Measurements from ENCODE around the gene SLC6A6.
"Not testable (repeated sequence)": the region's sequence is repeated elsewhere in the genome, so short reads cannot be mapped to it uniquely, and the experiment has no call there.

SLC6A6 gene

DNA sequence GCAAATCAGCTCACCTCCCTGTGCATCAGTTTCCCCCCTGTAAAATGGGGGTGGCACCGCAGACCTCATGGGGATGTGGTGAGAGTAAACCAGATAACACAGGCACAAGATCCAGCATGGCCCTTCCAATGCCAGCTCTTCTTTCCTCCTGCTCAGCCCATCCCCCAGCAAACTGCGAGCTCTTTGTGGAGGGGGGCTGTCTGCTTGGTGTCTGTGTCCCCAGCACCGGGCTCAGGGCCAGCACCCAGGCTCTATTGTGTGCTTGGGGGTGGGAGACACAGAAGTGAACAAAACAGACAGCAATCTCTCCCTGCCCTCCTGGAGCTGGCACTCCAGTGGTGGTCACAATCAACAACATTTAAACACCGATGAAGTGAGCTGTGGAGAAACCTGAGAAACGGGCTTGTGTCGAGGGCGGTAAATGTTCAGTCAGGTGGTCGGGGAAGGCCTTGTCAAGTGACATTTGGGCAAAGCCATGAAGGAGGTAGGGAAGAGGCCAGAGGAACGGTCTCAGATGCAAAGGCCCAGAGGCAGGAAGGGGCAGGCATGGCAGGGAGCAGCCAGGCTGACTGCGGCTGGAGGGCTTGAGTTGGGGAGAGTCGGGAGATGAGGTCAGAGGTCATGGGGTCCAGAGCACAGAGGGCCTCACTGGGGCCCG lies 109.3 kb downstream of the SLC6A6 start:
- DNase-seq = no peak

DNA sequence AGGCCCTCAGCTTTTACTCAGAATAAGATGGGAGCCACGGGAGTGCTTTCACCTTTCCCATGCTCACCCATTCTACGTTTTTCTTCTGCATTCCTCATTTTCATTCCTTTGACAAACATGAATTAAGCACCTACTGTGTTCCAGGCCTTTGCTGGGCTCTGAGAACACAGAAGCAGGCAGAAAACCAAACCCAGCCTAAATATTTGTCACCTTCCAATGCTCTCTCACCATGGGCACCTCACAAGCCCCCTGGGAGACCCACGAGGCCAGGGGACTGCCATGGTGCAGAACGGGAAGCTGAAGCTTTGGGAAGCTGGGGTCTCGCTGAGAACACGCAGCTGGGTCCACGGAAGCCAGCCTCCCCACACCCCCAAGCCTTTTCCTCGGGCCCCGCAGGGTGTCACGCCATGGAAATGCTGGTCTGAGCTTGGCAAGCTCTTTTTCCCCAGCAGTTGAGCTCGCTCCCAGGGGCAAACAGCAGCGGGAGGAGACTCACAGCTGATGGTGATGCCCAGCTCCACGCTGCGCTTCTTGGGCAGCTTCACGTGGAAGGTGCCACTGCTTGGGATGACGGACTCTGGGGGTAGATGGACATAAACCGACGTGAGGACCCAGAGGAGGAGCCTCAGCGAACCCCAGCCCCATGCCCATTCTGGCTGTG lies 110.0 kb downstream of the SLC6A6 start:
- DNase-seq = no peak

DNA sequence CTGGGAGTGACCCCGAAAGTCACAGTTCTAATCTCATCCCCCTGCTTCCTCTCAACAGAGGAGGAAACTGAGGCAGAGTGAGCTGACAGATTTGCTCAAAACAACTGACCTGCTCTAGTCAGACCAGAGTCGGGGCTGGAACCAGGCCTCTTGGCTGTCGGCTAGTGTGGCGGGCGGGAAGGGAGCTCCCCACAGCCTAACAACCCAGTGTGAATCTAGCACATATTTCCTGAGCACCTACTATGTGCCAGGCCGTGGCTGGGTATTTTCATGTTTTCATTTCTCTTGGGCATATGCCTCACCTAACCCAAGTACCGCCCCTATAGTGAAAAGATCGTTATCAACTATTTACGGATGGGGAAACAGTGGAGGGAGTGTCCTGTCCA lies 110.5 kb downstream of the SLC6A6 start:
- no peak for DNase-seq

DNA sequence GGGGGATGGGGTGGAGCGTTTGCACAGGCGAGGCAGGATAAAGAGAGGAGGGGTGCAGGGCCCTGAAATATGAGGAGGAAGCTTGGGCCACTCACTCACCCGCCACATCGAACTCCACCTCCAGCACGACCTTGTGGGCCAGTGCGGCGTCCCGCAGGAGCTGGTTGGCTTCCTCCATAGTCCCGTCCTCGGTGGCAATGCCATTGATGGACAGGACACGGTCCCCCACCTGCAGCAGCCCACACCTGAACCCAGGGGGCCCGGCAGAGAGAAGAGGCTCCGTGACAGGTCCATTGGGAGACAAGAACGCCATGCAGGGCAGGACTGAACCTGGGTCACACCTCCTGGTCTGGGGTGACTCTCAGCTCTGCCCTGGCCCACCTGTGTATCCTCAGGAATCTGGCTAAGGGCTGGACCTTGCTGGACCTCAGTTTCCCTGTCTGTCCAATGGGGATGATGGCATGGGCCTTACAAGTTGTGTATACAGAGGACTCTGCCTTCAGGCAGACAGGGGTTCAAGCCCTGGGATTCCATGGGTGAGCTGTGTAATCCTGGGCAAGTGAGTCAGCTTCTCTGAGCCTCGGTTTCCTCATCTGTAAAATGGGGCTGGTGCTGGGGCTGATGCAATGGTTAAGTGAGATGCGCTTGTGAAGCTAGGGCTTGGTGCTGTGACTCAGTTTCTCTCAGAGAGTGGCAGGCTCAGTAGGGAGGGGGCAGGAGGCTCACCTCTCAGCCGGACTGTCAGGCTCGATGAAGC lies 111.3 kb downstream of the SLC6A6 start:
- no peak for DNase-seq

DNA sequence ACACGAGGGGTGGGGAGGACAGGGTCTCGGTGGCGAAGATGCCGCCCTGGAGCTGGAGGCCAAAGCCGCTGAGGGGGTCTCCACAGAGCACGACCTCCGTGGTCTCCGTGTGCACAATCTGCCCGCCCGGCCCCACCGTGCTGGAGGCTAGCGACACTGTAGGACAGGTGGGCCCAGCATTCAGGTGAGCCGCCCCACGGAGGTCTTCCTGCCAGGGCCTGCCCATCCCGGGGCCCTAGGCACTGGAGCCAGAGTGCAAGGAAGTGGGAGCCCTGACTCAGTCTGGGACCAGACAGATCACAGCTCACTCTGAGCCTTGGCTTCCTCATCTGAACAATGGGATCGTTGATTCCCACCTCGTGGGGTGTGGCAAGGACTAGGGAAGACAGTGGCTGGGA lies 111.9 kb downstream of the SLC6A6 start:
- no peak for DNase-seq

DNA sequence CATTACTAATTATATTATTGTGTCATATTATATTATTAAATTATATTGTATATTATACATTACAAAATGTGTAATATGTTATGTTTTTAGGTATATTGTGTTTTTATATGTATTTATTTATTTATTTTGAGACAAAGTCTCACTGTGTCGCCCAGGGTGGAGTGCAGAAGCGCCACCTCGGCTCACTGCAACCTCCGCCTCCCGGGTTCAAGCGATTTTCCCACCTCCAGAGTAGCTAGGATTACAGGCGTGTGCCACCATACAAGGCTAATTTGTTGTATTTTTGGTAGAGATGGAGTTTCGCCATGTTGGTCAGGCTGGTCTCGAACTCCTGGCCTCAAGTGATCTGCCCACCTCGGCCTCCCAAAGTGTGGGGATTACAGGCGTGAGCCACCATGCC lies 113.1 kb downstream of the SLC6A6 start:
- not testable (repeated sequence) for DNase-seq

DNA sequence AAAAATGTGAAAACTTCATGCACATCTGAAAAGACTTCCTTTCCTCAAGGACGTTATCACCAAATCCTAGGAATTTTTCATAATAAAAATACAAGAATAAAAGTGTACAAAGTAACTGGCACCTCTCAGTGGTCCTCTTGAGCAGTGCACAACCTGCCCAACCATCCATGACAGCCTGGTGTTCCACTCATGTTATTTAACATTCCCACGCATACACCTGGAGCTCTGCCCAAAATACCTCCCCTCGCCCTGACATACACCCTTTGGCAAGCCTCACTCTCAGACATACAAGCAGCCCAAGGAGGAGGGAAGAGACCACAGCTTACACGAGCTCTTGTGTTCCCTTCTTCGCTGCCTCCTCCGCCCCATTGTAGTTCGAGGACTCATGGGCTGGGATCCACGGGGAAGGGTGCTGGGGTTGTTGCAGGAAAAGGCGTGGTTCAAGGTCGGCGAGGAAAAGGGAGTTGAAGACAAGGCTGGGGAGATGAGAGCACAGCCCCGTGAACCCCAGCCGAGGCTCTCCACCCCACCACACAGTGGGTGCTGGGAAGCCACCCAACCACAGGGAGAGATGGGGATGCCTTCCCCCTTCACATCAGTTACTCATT lies 114.4 kb downstream of the SLC6A6 start:
- DNase-seq = no peak

DNA sequence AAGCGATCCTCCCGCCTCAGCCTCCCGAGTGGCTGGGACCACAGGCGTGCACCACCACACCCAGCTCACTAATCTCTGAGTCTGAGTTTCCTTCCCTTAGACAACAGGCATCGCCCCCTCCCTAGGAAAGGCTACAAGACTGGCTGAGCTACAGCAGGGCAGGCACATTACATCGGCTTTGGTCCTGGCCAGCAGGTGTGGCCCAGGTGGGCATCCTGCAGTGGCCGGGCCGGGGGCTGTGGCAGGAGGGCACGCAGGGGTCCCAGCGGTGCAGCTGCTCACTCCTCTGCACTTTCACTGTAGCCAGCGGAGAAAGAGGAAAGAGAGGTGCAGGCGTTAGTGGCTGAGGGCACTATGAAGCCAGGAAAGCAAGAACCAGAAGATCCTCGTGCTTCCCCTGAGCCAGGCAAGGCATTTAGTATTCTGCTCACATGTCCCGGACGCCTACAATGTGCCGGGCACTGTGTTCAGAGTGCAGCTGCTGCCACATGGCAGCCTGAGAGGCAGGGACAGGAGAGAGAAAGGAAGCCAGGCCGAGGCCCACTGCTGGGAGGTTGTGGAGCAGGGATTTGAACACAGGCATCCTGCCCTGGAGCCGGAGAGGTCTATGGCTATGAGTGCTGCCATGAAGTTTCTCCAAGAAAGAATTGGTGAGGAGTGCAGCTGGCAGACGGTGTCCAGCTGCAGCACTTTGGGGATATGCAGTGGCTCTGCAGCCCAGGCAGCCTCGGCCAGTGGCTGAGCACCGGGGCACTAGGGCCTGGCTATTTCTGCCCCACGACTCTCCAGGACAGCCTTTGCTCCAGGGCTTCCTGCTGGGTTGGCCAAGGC lies 115.4 kb downstream of the SLC6A6 start:
- DNase-seq = no peak

DNA sequence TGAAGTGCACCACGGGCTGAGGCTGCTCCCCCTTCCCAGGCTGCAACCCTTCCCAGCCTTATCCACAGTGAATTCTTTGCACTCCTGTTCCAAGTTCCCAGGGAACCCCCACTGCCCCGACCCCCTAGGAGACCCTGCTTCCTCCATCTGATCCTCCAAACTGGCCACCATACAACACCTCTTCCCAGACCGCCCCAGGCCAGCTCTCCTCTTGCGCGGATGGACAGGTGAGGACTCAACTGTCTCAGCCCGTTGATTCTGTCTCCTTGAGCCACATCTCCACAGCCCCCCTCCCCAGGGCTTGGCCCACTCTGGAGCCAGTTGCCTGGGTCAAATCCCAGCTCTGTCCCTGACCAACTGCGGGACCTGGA lies 116.0 kb downstream of the SLC6A6 start:
- no peak for DNase-seq

DNA sequence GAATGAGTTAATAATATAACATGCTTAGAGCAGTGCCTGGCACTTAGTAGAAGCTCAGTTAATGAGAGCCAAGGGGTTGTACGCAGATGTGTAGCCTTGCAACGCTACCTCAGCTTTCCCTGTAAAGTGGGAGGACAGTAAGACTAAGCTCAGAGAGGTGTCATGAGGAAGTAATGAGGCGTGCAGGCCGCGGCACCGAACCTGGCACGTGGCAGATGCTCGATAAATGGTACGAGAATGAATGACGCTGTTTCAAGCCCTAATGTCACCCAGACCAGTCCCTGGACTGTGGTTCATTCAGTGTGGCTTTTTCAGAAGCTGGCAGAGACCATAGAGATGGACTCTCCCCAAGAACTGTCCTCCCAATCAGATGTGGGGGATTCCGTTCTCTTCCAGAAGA lies 116.5 kb downstream of the SLC6A6 start:
- DNase-seq = no peak

DNA sequence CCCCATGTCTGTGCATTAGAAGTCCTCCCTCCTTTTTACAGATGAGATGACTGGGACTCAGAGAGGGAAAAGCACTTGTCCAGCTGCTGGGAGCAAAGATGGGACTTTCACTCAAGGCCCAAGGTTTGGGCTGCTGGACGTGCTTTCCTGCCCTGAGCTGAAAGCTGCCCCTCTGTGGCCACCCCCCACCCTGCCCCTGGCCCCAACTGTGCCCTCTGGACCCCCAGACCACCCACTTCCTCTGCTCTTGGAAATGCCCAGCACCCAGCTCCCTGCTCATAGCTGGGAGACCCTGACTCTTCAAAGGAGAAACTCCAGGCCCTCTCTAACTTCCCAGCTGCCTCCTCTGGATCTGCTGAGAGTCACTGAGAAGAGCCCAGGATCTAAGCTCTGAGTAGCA lies 117.0 kb downstream of the SLC6A6 start:
- no peak for DNase-seq

DNA sequence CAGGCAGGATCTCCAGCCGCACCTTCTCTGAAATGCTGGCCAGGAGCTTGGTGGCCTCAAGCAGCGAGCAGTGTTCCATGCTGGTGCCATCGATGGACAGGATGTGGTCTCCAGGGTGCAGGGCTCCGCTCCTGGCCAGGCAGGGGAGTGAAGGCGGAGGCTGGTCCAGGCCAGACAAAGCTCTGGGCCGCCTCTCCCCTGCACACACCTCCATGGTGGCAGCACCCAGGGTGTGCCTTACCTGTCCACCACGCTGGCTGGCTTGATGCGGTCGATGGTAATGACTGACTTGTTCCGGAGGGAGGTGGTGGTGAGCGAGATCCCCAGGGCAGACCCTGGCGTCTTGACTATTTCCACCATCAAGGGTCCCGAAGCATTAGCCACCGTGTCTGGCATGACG lies 117.7 kb downstream of the SLC6A6 start:
- no peak for DNase-seq

DNA sequence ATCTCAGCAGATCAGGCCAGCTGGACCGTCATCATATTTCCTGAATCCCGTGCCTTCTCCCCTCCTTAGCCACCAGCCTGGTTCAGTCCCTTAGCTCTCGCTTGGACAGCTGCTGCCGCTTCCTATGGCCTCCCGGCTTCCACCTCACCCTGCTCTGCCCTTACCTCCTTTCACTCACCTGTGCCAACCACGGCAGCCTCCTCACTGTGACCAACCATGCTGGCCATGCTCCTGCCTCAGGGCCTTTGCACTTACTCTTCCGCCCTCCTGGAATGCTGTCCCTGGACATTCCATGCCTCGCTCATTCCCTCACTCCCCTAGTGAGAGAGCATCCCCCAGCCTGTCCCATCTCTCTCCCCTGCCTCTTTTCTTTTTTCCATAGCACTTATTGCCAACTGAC lies 118.6 kb downstream of the SLC6A6 start:
- DNase-seq = no peak

DNA sequence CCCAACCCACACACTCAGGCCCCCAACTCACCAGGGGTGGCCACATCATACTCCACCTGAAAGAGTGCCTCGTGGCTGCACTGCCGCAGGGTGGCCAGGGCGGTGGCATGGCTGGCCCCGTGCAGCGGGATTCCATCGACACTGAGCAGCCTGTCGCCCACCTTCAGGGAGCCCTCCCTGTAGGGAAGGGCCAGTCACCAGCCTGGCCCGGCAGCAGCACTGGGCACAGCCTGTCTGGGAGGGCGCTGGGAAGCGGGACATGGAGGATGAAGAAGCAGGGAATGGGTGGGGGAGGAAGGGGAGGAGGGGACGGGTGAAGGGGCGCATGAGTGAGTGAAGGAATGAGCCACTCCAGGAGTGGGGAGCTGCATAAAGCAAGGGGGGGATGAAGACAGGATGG lies 119.2 kb downstream of the SLC6A6 start:
- no peak for DNase-seq

DNA sequence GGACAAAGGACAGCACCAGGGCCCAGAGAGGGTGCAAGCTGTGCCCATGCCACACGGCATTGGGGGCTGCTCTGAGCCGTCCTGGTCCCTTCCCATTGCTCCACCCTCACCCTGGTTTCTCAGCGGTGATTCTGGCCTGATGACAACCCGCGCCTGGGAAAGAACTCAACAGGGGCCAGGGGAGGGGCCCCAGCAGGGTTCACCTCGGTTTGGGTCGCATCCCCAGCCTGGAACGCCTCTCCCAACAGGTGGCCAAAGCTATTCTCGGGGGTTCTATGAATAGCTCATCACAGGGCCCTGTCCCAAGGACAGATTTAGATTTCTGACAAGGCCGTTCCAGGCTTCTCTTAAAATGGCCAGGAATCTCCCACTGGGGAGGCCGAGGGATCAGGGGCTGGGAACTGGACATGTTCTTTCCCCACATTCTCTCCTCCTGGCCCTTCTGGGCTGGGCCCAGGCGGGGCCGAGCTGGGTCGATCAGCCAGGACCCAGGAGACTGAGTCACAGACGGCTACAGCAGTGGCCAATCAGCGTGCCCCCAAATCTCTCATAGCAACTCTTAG lies 119.8 kb downstream of the SLC6A6 start:
- DNase-seq = no peak

DNA sequence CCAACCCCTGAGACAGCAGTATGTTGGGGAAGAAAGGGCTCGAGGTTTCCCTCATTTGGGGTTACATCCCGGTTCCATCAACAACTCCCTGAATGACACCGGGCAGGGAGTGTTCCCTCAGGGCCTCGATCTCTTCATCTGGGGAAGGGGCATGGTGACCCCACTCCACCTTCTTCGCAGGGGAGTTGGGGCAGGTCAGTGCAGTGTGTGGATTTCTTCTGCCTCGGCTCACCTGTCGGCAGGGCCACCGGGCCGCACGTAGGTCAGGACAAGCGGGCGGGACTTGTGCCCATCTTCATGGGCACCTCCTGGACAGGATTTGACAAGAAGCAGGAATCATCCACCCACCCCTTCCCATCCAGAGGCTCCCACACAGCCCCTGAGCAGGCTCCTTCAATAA lies 120.4 kb downstream of the SLC6A6 start:
- no peak for DNase-seq

DNA sequence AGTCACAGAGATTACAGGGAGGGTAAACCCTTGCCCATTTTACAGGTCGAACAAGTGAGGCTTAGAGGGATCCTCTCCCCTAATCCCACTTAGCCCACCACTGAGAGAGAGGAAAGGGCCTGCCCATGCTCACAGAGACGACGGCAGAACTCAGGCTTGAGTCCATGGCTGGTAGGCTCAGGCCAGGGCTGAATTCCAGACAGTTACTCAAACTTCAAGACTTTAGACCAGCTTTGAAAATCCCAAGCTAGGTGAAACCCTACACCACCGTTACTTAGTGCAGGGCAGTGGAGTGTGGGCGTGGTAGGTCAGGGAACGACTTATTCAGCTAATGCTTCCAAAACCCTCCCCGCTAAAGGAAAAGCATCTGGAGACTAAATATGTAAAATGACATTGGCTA lies 121.4 kb downstream of the SLC6A6 start:
- no peak for DNase-seq

DNA sequence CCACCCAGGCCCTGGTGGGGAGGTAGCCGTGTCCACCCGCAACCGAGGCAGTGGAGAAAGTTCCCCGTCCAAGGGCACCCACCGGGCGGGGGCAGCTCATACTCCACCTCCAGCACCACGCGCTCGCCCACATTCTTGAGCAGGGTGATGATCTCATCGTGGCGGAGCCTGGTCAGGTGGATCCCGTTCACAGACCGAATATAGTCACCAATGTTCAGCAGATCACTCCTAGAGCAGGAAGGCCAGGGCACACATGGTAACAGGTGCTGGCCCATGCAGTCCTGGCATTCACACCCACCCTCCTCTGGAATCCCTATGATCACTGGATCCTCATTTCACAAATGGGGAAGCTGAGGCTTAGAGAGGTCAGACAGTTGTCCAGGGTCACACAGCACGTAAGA lies 121.9 kb downstream of the SLC6A6 start:
- DNase-seq = no peak

DNA sequence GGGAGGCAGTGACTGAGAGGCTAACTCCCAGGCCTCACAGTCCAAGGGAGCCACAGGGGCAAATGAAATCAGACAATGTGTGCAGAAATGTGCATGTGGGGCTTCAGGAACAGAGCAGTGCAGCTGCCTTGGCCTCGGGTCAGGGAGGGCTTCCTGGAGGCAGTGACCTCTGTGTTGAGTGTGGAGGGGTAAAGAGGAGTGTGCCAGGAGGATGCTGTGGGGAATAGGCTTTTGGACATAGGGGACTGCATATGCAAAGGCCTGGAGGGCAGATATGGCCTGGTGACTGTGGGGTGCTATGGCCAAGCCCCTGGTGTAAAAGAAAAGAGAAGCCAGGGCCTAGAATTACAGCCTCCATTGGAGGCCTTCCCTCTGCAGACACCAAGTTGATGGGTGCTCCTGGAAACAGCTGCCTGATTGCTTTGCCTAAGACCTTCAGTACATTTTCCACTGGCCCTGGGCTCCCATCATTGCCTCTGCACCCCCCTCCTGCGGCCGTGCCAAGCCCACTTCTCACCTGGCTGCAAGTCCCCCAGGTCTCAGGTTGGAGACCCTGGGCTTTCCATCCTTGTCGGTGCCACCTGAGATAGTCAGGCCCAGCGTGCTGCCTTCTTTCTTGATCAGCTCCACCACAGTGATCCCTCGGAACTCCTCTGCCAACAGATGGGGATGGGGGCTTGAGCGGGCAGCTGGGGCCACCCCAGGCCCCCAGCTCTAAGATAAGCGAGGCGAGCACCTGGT lies 122.7 kb downstream of the SLC6A6 start:
- DNase-seq = no peak

DNA sequence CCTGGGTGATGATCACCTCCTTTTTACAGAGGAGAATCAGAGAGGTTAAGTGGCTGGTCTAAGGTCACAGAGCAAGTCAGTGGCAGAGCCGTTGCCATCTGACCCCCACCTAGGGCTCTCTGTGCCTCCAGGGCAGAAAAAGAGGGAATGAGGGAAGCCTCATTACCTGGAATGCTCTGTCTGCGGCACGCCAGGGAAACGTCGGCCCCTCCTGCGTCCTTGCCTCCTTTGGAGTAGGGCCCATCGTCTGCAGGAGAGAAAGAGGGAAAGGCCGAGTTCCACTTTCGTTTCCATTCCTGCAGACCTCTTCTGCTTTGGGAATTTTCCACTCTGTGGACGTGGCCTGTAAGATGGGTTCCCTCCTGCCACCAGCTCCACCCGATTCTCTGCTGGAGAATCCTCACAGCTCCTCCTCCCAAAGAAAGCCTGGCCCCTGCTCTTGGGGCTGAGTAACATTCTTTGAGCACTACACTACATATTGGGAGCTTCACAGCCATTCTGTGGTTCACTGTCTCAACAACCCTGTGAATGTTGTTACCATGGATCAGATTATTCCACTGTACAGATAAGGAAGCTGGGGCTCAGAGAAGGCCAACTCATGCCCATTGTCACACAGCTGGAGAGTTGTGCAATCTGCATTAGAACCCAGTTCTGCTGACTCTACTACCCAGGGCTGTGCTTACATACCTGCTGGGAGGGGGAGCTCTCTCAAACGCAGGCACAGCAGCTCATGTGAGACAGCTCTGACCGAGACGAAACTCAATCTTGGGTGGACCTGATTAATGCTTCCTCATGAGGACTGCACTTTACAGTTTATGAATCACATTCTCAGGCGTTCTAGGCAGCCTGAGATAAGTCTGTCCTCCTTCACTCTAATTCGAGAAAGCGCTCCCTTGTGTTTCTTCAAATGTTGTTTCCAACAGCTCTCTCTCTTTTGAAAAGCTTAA lies 123.6 kb downstream of the SLC6A6 start:
- DNase-seq = no peak

DNA sequence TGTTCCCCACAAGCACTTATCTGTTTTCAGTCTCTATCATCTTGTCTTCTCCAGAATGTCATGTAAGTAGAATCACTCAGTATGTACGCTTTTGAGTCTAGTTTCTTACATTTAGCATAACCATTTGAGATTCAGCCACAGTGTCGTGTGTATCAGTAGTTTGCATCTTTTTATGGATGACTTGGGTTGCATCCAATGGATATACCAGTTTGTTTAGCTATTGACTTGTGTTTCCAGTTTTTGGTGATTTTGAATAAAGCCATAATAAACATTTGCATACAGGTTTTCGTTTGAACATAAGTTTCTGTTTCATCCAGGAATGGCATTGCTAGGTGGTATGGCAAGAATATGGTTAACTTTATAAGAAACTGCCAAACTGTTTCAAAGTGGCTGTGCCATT lies 125.7 kb downstream of the SLC6A6 start:
- DNase-seq = no peak

Data from NCI-H2029 treated with DMSO at 0.1 percent for 48 hours (cell line).